PFSK-1 (cell line): ENCODE data around the gene MPDZ.

Experiments used
- POLR2AphosphoS5 ChIP-seq: IDR thresholded peaks from 2 replicates; pipeline ENCODE4 v1.6.1; 2012; ENCODE audit warnings: low read depth, mild to moderate bottlenecking, control low read depth, low read length, moderate library complexity
- SIN3A ChIP-seq: IDR thresholded peaks from 2 replicates; pipeline ENCODE4 v1.6.1; 2012; ENCODE audit warnings: mild to moderate bottlenecking, low read length, moderate library complexity, borderline replicate concordance; ENCODE audit not compliant: insufficient read depth
- TAF1 ChIP-seq: IDR thresholded peaks from 2 replicates; pipeline ENCODE4 v1.6.1; 2012; ENCODE audit warnings: low read length, control low read depth, borderline replicate concordance; ENCODE audit not compliant: insufficient read depth

- TF ChIP-seq POLR2AphosphoS5 (no peak), TAF1 (no peak), SIN3A (no peak)
Measured at GRCh38 chr9:13163946-13164345, 115.5 kb downstream of the MPDZ start.
